K562 (cell line): ENCODE data around the gene TBC1D5. TPM values are rescaled to one million over a fixed set of nuclear protein-coding genes. Genes with fewer than 3 reads are reported as not detected.

Source experiments
- ATAC-seq: fragments of 200-7000 bp; cut with Tn5 transposase; 3 replicates; pipeline ENCODE4 v1.9.1; 2020; ENCODE audit warnings: moderate library complexity
- BruUV-seq: library from RNA; stranded (reverse); fragments of 400-500 nt; replicated peaks from 2 replicates; lab custom pipeline; 2021; lab: Mats Ljungman, UMichigan
- CTCF ChIA-PET: fragments of 300-600 bp; formaldehyde crosslinking; extraction: SDS; loops from one replicate; lab custom pipeline; 2021; ENCODE audit warnings: low intra/inter-chr PET ratio; lab: Yijun Ruan, JAX
- POLR2A ChIA-PET: fragments of 300-600, 350-650 bp; sonication (Branson Sonifier 250); formaldehyde crosslinking; extraction: SDS; loops from one replicate; lab custom pipeline; 2021; ENCODE audit warnings: antibody characterized with exemption, inconsistent platforms; lab: Yijun Ruan, JAX
- DNase-seq, 4 experiments: peaks; one replicate each; pipeline versions ENCODE4 v3.0.0 to v3.0.0-alpha.2; 2011 to 2018; ENCODE audit warnings: low spot score in 3 of 4, mixed read lengths in 3 of 4; ENCODE audit errors: extremely low read depth in 1 of 4
- FAIRE-seq: peaks from 2 replicates; lab custom pipeline; 2011; peaks lifted over from hg19 to GRCh38; lab: Jason Lieb, UNC
- H2AFZ ChIP-seq: 2 replicates; pipeline ENCODE4 v1.6.0; 2011; ENCODE audit warnings: low read depth, low read length, control low read depth, inconsistent platforms
- H3K27ac ChIP-seq: fragments of 200-600 bp; 3 replicates; pipeline ENCODE4 v1.8.0; 2011; ENCODE audit warnings: low read depth, mild to moderate bottlenecking, control low read depth, inconsistent platforms, low read length, moderate library complexity, mixed read lengths; ENCODE audit errors: extremely low read depth
- H3K27me3 ChIP-seq, 2 experiments: fragments of 300-600 bp in 1 of 2; 2 replicates in 1 of 2; 3 replicates in 1 of 2; pipeline versions ENCODE4 v1.6.0 to v1.8.0; 2011; ENCODE audit warnings: inconsistent platforms in 2 of 2, low read length in 2 of 2, mild to moderate bottlenecking in 1 of 2, mixed read lengths in 1 of 2, moderate library complexity in 1 of 2; ENCODE audit not compliant: control insufficient read depth in 2 of 2, insufficient read depth in 2 of 2
- H3K36me3 ChIP-seq: fragments of 300-600 bp; 3 replicates; pipeline ENCODE4 v1.8.0; 2011; ENCODE audit warnings: mild to moderate bottlenecking, low read length, inconsistent platforms; ENCODE audit not compliant: control insufficient read depth, insufficient read depth
- H3K4me1 ChIP-seq, 2 experiments: fragments of 200-600 bp in 1 of 2; replicated peaks in 1 of 2; 2 replicates in 1 of 2; 3 replicates in 1 of 2; pipeline versions ENCODE4 v1.5.1 to v1.8.0; 2011; ENCODE audit warnings: inconsistent platforms in 2 of 2, low read length in 2 of 2, mild to moderate bottlenecking in 1 of 2, mixed read lengths in 1 of 2, moderate library complexity in 1 of 2; ENCODE audit not compliant: control insufficient read depth in 2 of 2, insufficient read depth in 2 of 2
- H3K4me2 ChIP-seq: 2 replicates; pipeline ENCODE4 v1.6.1; 2011; ENCODE audit warnings: low read length, control low read depth, inconsistent platforms, mixed read lengths; ENCODE audit not compliant: insufficient read depth
- H3K4me3 ChIP-seq: fragments of 200-600 bp; sonication (generic), shearing (Covaris generic); 2 replicates; pipeline ENCODE4 v1.5.1; 2016; ENCODE audit warnings: control low read depth, inconsistent platforms
- H3K79me2 ChIP-seq: fragments of 200-600 bp; 3 replicates; pipeline ENCODE4 v1.8.0; 2011; ENCODE audit warnings: low read length, inconsistent platforms; ENCODE audit not compliant: control insufficient read depth, insufficient read depth
- H3K9ac ChIP-seq, 2 experiments: 2 replicates each; pipeline versions ENCODE4 v1.6.0 to v1.6.1; 2011; ENCODE audit warnings: low read depth in 2 of 2, low read length in 2 of 2, control low read depth in 1 of 2, inconsistent platforms in 1 of 2, mild to moderate bottlenecking in 1 of 2, mixed read lengths in 1 of 2; ENCODE audit not compliant: insufficient read depth in 1 of 2
- H3K9me1 ChIP-seq: one replicate; pipeline ENCODE4 v1.6.0; 2011; ENCODE audit warnings: inconsistent platforms, mild to moderate bottlenecking, low read length, moderate library complexity; ENCODE audit not compliant: control insufficient read depth, insufficient read depth
- H3K9me3 ChIP-seq: replicated peaks from 2 replicates; pipeline ENCODE4 v1.5.1; 2011; ENCODE audit warnings: low read depth, low read length, inconsistent platforms; ENCODE audit not compliant: control insufficient read depth, insufficient read depth
- H4K20me1 ChIP-seq: replicated peaks from 2 replicates; pipeline ENCODE4 v1.6.1; 2011; ENCODE audit warnings: low read length, inconsistent platforms, mixed read lengths; ENCODE audit not compliant: control insufficient read depth, insufficient read depth
- ATF6 ChIP-seq: sonication (generic); formaldehyde crosslinking; IDR thresholded peaks from 2 replicates; pipeline ENCODE4 v1.4.0; 2020; ENCODE audit warnings: mild to moderate bottlenecking, missing genetic modification reagents
- CGGBP1 ChIP-seq: fragments of 250-450 bp; sonication (Bioruptor Pico); IDR thresholded peaks from 2 replicates; pipeline ENCODE4 v1.9.0; 2021; ENCODE audit warnings: mild to moderate bottlenecking
- CHD1 ChIP-seq: fragments of 200-600 bp; sonication (generic); IDR thresholded peaks from one replicate; pipeline ENCODE4 v1.6.1; 2012; ENCODE audit warnings: mild to moderate bottlenecking, moderate library complexity, low read length, inconsistent platforms
- CUX1 ChIP-seq: fragments of 200-800 bp; sonication (Bioruptor generic); IDR thresholded peaks from 2 replicates; pipeline ENCODE4 v1.6.1; 2016; ENCODE audit warnings: missing genetic modification characterization, missing compliant biosample characterization
- SIN3A ChIP-seq, 2 experiments: fragments of 150-350 bp in 1 of 2; IDR thresholded peaks; 2 replicates each; pipeline ENCODE4 v1.6.1; 2011 to 2016; ENCODE audit warnings: borderline replicate concordance in 2 of 2, low read depth in 2 of 2, low read length in 2 of 2, mild to moderate bottlenecking in 2 of 2, moderate library complexity in 2 of 2; ENCODE audit not compliant: control insufficient read depth in 1 of 2
- TCF7 ChIP-seq: sonication (generic); IDR thresholded peaks from 2 replicates; pipeline ENCODE4 v1.6.1; 2016; ENCODE audit warnings: antibody characterized with exemption, borderline replicate concordance
- TEAD4 ChIP-seq, 2 experiments: sonication (generic) in 1 of 2; formaldehyde crosslinking in 1 of 2; IDR thresholded peaks; 2 replicates each; pipeline versions ENCODE4 v1.6.1 to v1.8.0; 2012 to 2022; ENCODE audit warnings: borderline replicate concordance in 1 of 2, inconsistent platforms in 1 of 2, low read length in 1 of 2, mild to moderate bottlenecking in 1 of 2, missing genetic modification reagents in 1 of 2
- ZNF280A ChIP-seq: fragments of 450-650 bp; IDR thresholded peaks from 2 replicates; pipeline ENCODE4 v1.6.1; 2018; ENCODE audit warnings: mild to moderate bottlenecking, low read depth; ENCODE audit not compliant: partially characterized antibody
- ZNF280B ChIP-seq: fragments of 250-450 bp; sonication (Bioruptor Pico); IDR thresholded peaks from 2 replicates; pipeline ENCODE4 v1.5.1; 2021; ENCODE audit warnings: mild to moderate bottlenecking
- ZSCAN29 ChIP-seq: fragments of 450-650 bp; IDR thresholded peaks from 2 replicates; pipeline ENCODE4 v1.6.1; 2017
- WGBS: fragments of 100-300 bp; shearing (Covaris generic); methylation state at CpG from one replicate; pipeline ENCODE4 v1.1.6; 2016; ENCODE audit warnings: low coverage, mixed read lengths; ENCODE audit not compliant: insufficient coverage; ENCODE audit errors: missing lambda C conversion rate; 5-methylcytosine and 5-hydroxymethylcytosine counted together
- in situ Hi-C: fragments of 300-500 bp; cut with MboI; formaldehyde crosslinking; loops from 4 replicates; pipeline ENCODE4 v1.15.0; 2018; ENCODE audit warnings: inconsistent platforms, mixed read lengths
- intact Hi-C: fragments of 100-400 bp; cut with micrococcal nuclease; formaldehyde crosslinking; loops from 2 replicates; pipeline ENCODE4 v1.14.2; 2022
- polyA plus RNA-seq, 8 experiments: library from polyadenylated mRNA; depleted of rRNA in 4 of 8; stranded (reverse) in 5 of 8; unstranded in 3 of 8; fragments of >200 nt; fragmentation: Nextera tagmentation in 2 of 8; fragmentation: Illumina TruSeq in 1 of 8; extraction: Ambion mirVana in 2 of 8; extraction: Trizol in 1 of 8; gene quantifications; 2 replicates each; pipeline versions ENCODE4 v1.2.1 to v1.2.3, GENCODE V29; 2011 to 2014; ENCODE audit warnings: inconsistent platforms in 1 of 8, missing spikeins in 1 of 8
- total RNA-seq, 7 experiments: library from RNA; depleted of rRNA in 6 of 7; stranded (reverse); fragments of >200 nt in 6 of 7; fragmentation: Illumina TruSeq in 2 of 7; extraction: Trizol in 2 of 7; gene quantifications; 2 replicates each; pipeline versions ENCODE4 v1.2.1 to v1.2.3, GENCODE V29; 2011 to 2021; ENCODE audit warnings: low replicate concordance in 1 of 7

Gene TBC1D5
- total and polyA plus RNA-seq, 9 of the 15 experiments (the other 6 are each of a cell fraction or from before 2014, with no cell fraction given), result 2.9 to 38.1 (median 25.6) TPM

- peak overlapping the region; percentile 83 for H3K4me2 ChIP-seq
- H3K9me3 ChIP-seq, result no peaks in the 10 kb centered on the region
- H3K27me3 ChIP-seq, result no peaks in the 10 kb centered on the region
- peak in 1 of 4 experiments; percentile 49 for DNase-seq
- intact Hi-C loops (no loop called here), in situ Hi-C loops (no loop called here)
- H4K20me1 ChIP-seq, result no peaks in the 10 kb centered on the region
- peaks cover 14 to 26% of the 10 kb centered on the region in 2 experiments for H3K4me1 ChIP-seq
- H3K36me3 ChIP-seq, result no peaks in the 10 kb centered on the region; the same call in 2 of the 3 replicates
- ATAC-seq, result no peak
- WGBS, result 8% methylated on average over 2 of the region's 2 CpGs
- H3K79me2 ChIP-seq, result peaks cover 75% of the 10 kb centered on the region
- H3K9ac ChIP-seq, result peak overlapping the region; percentile 75 to 90; a peak in 3 of 4 replicates
- ChIA-PET CTCF (no interaction called here), POLR2A (no interaction called here)
- FAIRE-seq, result no peak
- peak overlapping the region; percentile 93 for H2AFZ ChIP-seq
- BruUV-seq, result no TSS peak
- H3K27ac ChIP-seq, result peak overlapping the region; percentile 93
- H3K4me3 ChIP-seq, result peak overlapping the region; percentile 70
- no peaks in the 10 kb centered on the region for H3K9me1 ChIP-seq
- TF ChIP-seq ATF6 (CRISPR knock-in tag) (no peak), TCF7 (no peak), SIN3A (IDR thresholded peaks at IDR 0.05; ENCODE audit: borderline replicate concordance in 2 of 2, control insufficient read depth in 1 of 2, low read depth in 2 of 2, low read length in 2 of 2) (no peak), CUX1 (CRISPR knock-in tag) (no peak), ZNF280A (no peak), TEAD4 (IDR thresholded peaks at IDR 0.05; ENCODE audit: low read length) (0 out of 2 replicates have a peak, but pooled peaks have one; percentile 6), TEAD4 (CRISPR knock-in tag; IDR thresholded peaks at IDR 0.05; ENCODE audit: borderline replicate concordance) (no peak), CGGBP1 (CRISPR knock-in tag) (no peak), ZSCAN29 (no peak), CHD1 (no peak), ZNF280B (CRISPR knock-in tag) (no peak)
Observed at GRCh38 chr3:17738921-17739320, 3.5 kb downstream of the TBC1D5 start.
